Gastrocnemius medialis (tissue), 4 donors: ENCODE measurements around the gene CHRNA9.

Experiments used
- POLR2A ChIP-seq, 2 donors: fragments of 450-650 bp; IDR thresholded peaks; one replicate each; pipeline ENCODE4 v1.6.1; 2017; ENCODE audit warnings: antibody characterized with exemption in 2 of 2, mild to moderate bottlenecking in 2 of 2, moderate library complexity in 2 of 2
- TF ChIP-seq, protein P1 (sequence below), 5 experiments: fragments of 450-650 bp in 3 of 5; fragments of 200-600 bp in 2 of 5; sonication (generic) in 2 of 5; IDR thresholded peaks in 4 of 5; conservative IDR thresholded peaks in 1 of 5; 1 replicate in 4 of 5; 2 replicates in 1 of 5; pipeline ENCODE4 v1.5.1; 2016 to 2019; ENCODE audit warnings: antibody characterized with exemption in 5 of 5, mild to moderate bottlenecking in 3 of 5, moderate library complexity in 3 of 5

DNA sequence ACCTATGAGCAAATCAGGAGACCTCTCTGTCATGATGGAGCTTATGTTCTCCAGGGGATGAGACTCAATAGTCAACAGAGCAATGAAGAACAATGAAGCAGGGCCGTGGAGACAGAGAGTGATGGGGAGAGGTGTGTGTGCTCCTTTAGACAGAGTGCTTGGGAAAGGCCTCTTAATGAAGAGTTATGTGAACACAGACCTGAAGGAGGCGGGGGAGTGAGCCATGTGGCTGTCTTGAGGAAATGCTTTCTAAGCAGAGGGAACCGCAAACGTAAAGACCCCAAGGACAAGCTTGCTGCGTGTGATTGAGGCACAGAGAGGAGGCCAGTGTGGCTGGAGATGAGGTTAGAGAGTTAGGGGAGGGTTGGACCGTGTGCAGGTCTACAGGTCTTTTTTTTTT, 53.1 kb downstream of the CHRNA9 start:
- TF ChIP-seq, protein P1, sequence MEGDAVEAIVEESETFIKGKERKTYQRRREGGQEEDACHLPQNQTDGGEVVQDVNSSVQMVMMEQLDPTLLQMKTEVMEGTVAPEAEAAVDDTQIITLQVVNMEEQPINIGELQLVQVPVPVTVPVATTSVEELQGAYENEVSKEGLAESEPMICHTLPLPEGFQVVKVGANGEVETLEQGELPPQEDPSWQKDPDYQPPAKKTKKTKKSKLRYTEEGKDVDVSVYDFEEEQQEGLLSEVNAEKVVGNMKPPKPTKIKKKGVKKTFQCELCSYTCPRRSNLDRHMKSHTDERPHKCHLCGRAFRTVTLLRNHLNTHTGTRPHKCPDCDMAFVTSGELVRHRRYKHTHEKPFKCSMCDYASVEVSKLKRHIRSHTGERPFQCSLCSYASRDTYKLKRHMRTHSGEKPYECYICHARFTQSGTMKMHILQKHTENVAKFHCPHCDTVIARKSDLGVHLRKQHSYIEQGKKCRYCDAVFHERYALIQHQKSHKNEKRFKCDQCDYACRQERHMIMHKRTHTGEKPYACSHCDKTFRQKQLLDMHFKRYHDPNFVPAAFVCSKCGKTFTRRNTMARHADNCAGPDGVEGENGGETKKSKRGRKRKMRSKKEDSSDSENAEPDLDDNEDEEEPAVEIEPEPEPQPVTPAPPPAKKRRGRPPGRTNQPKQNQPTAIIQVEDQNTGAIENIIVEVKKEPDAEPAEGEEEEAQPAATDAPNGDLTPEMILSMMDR (IDR thresholded peaks at IDR 0.05 in 4 of 5, conservative IDR thresholded peaks at IDR 0.05 in 1 of 5), result no peak
- no peak for TF ChIP-seq POLR2A (IDR thresholded peaks at IDR 0.05)
